Endometrium (tissue), 2 donors: ENCODE data around the gene ARSA.

Experiments used
- FAIRE-seq: peaks from 2 replicates; lab custom pipeline; 2012; peaks lifted over from hg19 to GRCh38; lab: Jason Lieb, UNC
- donor health status: control.
- donor health status: control.

ARSA gene

GRCh38 chr22:50579752-50580151, 48.2 kb downstream of the ARSA start:
- no peak for FAIRE-seq

- FAIRE-seq, result no peak
Observed at GRCh38 chr22:50578776-50579310, 49.1 kb downstream of the ARSA start.

DNA sequence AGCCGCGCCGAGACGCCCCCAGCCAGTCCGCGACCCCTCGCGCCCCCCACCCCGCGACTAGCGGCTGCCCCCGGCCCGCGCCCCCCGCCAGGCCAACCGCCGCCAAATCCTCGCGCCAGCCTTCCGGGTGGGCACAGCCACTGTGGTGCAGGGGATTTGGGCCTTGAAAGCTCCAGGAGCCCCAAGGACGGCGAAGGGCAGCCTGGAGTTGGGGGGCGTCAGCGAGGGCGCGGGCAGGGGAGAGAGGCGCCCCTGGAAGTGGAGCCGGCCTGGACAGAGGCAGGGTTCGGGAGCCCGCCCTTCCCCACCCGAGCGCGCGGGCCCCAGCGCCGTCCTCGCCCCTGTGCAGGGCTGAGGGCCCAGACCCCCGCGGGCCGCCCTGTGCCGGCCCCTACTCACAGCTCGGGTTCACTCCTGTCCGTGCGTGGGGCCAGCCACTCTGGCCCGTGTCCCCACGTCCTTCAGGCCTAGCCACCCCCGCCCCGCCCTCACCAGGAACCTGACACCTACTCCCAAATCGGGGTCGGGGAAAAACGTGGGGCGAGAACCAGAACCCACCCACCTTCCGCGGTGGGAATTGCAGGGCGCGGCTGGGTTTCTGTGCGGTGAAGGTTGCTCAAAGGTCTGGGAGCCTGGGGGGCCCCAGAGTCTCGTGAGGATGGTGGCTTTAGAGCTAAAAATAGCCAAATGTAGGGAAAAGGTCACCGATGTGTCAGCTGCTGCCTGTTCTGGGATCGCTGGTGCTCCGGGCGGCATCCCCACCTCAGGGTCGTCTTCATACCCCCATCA, 49.8 kb downstream of the ARSA start, which contains the start of gene CPT1B:
Gene CPT1B, minus strand, starts transcription at position 441 of the 789 bp plus-strand sequence. CDS start 512 bp downstream, outside the sequence.
- FAIRE-seq, result no peak

DNA sequence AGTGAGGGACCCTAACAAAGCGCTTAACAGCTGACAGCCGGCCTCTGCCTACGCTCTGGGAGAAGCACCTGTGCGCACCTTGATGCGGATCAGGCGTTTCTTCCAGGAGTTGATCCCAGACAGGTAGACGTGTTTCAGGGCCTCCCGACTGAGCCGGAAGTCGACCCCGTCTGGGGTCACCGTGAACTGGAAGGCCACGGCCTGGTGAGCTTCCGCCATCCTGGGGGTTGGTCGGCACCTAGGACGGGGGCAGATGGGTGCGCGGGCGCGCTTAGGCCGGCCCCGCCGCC, 50.3 kb downstream of the ARSA start:
- no peak for FAIRE-seq

DNA sequence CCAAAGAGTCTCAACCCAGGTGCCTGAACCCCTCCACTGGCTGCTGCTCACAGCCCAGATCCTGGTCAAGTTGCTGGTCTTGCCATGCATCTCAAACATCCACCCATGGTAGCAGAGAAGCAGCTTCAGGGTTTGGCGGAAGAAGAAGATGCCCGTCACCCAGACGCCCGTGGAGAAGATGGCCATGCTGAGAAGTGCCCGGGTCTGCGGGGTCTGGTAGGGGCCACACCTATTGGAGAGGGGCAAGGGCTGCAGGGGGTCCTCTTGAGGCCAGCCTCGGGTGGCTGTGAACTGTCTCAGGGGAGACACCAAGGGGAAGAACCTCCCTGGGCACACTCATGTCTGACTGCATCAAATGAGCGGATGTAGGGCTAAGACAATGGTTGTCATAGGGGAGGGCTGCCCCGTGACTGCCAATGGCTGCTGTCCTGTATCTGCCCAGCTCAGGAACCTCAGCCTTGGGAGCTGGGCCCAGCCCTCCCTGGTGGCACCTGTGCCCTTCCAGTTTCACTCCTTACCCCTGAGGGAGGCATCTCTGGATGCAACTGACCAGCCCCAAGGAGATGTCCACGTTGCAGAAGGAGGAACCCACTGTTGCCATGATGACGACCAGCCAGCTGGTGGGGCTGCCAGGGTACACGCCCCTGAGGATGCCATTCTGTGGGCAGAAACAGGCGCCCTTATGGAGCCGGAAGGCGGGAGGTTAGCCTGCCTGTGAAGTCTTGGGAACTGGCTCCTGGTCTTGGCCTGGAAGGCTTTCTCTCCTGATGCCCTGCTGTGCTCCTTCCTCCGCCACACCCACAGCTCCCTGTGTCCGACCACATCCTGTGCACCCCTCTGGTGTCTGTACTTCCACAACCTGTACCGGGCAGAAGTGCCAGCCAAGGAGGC, 50.9 kb downstream of the ARSA start:
- FAIRE-seq, result no peak

GRCh38 chr22:50576070-50576469, 51.9 kb downstream of the ARSA start:
- no peak for FAIRE-seq

- FAIRE-seq, result no peak
Observed at GRCh38 chr22:50575426-50575941, 52.5 kb downstream of the ARSA start.
